ENCODE data around the gene E2F4. TPM values are rescaled to one million over a fixed set of nuclear protein-coding genes. Genes with fewer than 3 reads are reported as not detected.

E2F4 gene
- total and polyA plus RNA-seq, 2 of the 8 experiments (the other 6 are each of a cell fraction or from before 2014, with no cell fraction given), result 79.9 to 157 TPM

DNA sequence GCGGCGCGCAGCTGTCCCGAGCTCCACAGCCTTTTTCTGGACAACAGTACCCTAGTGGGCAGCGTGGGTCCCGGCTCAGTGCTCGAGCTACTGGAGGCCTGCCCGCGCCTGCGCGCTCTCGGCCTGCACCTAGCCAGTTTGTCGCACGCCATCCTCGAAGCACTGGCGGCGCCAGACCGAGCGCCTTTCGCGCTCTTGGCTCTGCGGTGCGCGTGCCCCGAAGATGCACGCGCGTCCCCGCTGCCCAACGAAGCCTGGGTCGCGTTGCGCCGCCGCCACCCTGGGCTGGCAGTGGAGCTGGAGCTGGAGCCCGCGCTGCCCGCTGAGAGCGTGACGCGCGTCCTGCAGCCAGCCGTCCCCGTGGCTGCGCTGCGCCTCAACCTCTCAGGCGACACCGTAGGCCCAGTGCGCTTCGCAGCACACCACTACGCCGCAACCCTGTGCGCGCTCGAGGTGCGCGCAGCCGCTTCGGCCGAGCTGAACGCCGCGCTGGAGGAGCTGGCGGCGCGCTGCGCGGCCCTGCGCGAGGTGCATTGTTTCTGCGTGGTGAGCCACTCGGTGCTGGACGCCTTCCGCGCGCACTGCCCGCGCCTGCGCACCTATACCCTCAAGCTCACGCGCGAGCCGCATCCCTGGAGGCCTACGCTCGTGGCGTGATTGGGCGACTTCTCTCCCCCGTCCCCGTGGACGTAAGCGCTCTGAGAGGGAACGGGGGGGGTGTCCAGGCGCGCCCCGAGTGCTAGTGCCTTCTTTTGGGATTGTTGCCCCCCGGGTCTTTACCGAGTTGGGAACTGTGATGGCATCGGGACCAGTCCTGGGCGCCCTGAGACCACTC, 28.6 kb upstream of the E2F4 start (continued):
- TF ChIP-seq RBBP5 (IDR thresholded peaks at IDR 0.05; ENCODE audit: borderline replicate concordance, low read depth, low read length) (peak; percentile 44; the same call in 1 of the 2 replicates), RAD21 (IDR thresholded peaks at IDR 0.05 in 1 of 2, conservative IDR thresholded peaks at IDR 0.05 in 1 of 2; ENCODE audit: low read depth in 2 of 2, low read length in 2 of 2) (no peak), YY1 (IDR thresholded peaks at IDR 0.05; ENCODE audit: low read depth, low read length) (no peak), CBX5 (IDR thresholded peaks at IDR 0.05; ENCODE audit: low read depth, low read length) (no peak), NRF1 (IDR thresholded peaks at IDR 0.05; ENCODE audit: low read depth, low read length) (0 out of 2 replicates have a peak, but pooled peaks have one; percentile 10), SIRT6 (IDR thresholded peaks at IDR 0.05; ENCODE audit: low read length) (no peak), EP300 (IDR thresholded peaks at IDR 0.05; ENCODE audit: borderline replicate concordance in 1 of 2, low read depth in 2 of 2, low read length in 2 of 2) (no peak), POLR2AphosphoS5 (IDR thresholded peaks at IDR 0.05; ENCODE audit: low read depth, low read length) (no peak), ASH2L (IDR thresholded peaks at IDR 0.05; ENCODE audit: low read length) (no peak), SUZ12 (IDR thresholded peaks at IDR 0.05; ENCODE audit: low read length) (peak; percentile 97), CHD1 (IDR thresholded peaks at IDR 0.05; ENCODE audit: low read depth, low read length) (no peak), CREB1 (IDR thresholded peaks at IDR 0.05) (peak; percentile 73), TAF1 (IDR thresholded peaks at IDR 0.05; ENCODE audit: low read depth, low read length) (no peak), ATF2 (IDR thresholded peaks at IDR 0.05; ENCODE audit: low read length) (no peak), KDM4A (IDR thresholded peaks at IDR 0.05; ENCODE audit: low read depth, low read length, severe bottlenecking) (peak; percentile 80), POU5F1 (IDR thresholded peaks at IDR 0.05; ENCODE audit: low read depth, low read length) (no peak), SP2 (IDR thresholded peaks at IDR 0.05; ENCODE audit: low read length) (no peak)
- TF ChIP-seq, protein P1, sequence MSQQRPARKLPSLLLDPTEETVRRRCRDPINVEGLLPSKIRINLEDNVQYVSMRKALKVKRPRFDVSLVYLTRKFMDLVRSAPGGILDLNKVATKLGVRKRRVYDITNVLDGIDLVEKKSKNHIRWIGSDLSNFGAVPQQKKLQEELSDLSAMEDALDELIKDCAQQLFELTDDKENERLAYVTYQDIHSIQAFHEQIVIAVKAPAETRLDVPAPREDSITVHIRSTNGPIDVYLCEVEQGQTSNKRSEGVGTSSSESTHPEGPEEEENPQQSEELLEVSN (IDR thresholded peaks at IDR 0.05), result peak; percentile 82
- TF ChIP-seq, protein P2, sequence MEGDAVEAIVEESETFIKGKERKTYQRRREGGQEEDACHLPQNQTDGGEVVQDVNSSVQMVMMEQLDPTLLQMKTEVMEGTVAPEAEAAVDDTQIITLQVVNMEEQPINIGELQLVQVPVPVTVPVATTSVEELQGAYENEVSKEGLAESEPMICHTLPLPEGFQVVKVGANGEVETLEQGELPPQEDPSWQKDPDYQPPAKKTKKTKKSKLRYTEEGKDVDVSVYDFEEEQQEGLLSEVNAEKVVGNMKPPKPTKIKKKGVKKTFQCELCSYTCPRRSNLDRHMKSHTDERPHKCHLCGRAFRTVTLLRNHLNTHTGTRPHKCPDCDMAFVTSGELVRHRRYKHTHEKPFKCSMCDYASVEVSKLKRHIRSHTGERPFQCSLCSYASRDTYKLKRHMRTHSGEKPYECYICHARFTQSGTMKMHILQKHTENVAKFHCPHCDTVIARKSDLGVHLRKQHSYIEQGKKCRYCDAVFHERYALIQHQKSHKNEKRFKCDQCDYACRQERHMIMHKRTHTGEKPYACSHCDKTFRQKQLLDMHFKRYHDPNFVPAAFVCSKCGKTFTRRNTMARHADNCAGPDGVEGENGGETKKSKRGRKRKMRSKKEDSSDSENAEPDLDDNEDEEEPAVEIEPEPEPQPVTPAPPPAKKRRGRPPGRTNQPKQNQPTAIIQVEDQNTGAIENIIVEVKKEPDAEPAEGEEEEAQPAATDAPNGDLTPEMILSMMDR (IDR thresholded peaks at IDR 0.05; ENCODE audit: control extremely low read depth in 1 of 3, insufficient read depth in 1 of 3, low read depth in 1 of 3, low read length in 3 of 3), result no peak
